Chondrocyte (in vitro differentiated cells): ENCODE measurements around the gene PACS1. TPM values are rescaled to one million over a fixed set of nuclear protein-coding genes. Genes with fewer than 3 reads are reported as not detected.

Experiments
- DNase-seq: peaks from one replicate; pipeline ENCODE4 v3.0.0; 2021; ENCODE audit warnings: mixed read lengths, low spot score
- H3K27ac Mint-ChIP-seq: one replicate; pipeline ENCODE4 v1.8.0; 2021; ENCODE audit warnings: mild to moderate bottlenecking, moderate library complexity, mixed read lengths; ENCODE audit not compliant: unreplicated experiment
- H3K27me3 Mint-ChIP-seq: 2 replicates; pipeline ENCODE4 v1.8.0; 2021; ENCODE audit warnings: low read depth, mixed read lengths
- H3K36me3 Mint-ChIP-seq: 2 replicates; pipeline ENCODE4 v1.8.0; 2021; ENCODE audit warnings: low read depth, mixed read lengths
- H3K4me1 Mint-ChIP-seq: 2 replicates; pipeline ENCODE4 v1.8.0; 2021; ENCODE audit warnings: low read depth, mild to moderate bottlenecking, mixed read lengths
- H3K4me3 Mint-ChIP-seq: one replicate; pipeline ENCODE4 v1.8.0; 2021; ENCODE audit warnings: mild to moderate bottlenecking, moderate library complexity, mixed read lengths; ENCODE audit not compliant: unreplicated experiment
- H3K9me3 Mint-ChIP-seq: 2 replicates; pipeline ENCODE4 v1.8.0; 2021; ENCODE audit warnings: low read depth, mixed read lengths
- CTCF ChIP-seq: fragments of 200-600 bp; sonication (generic); IDR thresholded peaks from 2 replicates; pipeline ENCODE4 v1.5.0; 2021; ENCODE audit warnings: antibody characterized with exemption, mild to moderate bottlenecking, moderate library complexity
- total RNA-seq: library from RNA; stranded (reverse); gene quantifications from 3 replicates; pipeline ENCODE4 v1.2.1, GENCODE V29; 2021

The PACS1 gene
- total RNA-seq, 1 donor from 2014 or later: 90.7 TPM

- Mint-ChIP-seq H3K27ac (peak within 1 kb of the TSS; percentile 99), H3K9me3 (no peaks in the 10 kb centered on the region), H3K4me1 (peaks cover 49% of the 10 kb centered on the region), H3K27me3 (no peaks in the 10 kb centered on the region), H3K4me3 (peak within 1 kb of the TSS; percentile 99), H3K36me3 (peaks cover 14% of the 10 kb centered on the region)
- no peak for TF ChIP-seq CTCF
- peak; percentile 99 for DNase-seq
Observed at GRCh38 chr11:66051766-66052663, 18.1 kb upstream of the PACS1 start, which contains the start of gene SF3B2. TSS of gene SF3B2 (plus strand) at chr11:66052364. CDS start at chr11:66052385, 21 bp downstream.

- Mint-ChIP-seq H3K4me1 (peaks cover 46% of the 10 kb centered on the region), H3K9me3 (no peaks in the 10 kb centered on the region), H3K27me3 (no peaks in the 10 kb centered on the region), H3K36me3 (peaks cover 17% of the 10 kb centered on the region), H3K27ac (peak overlapping the region; percentile 99), H3K4me3 (peak overlapping the region; percentile 99)
- DNase-seq: peak; percentile 21
- TF ChIP-seq CTCF: no peak
Observed at GRCh38 chr11:66052664-66052982, 17.4 kb upstream of the PACS1 start.

GRCh38 chr11:66055021-66055420, 15.1 kb upstream of the PACS1 start:
- no peaks in the 10 kb centered on the region for H3K9me3 Mint-ChIP-seq
- DNase-seq: peak; percentile 50
- peaks cover 31% of the 10 kb centered on the region for H3K4me1 Mint-ChIP-seq
- H3K4me3 Mint-ChIP-seq: no peak overlapping the region
- H3K27ac Mint-ChIP-seq: peak overlapping the region; percentile 57
- H3K27me3 Mint-ChIP-seq: no peaks in the 10 kb centered on the region
- peaks cover 30% of the 10 kb centered on the region for H3K36me3 Mint-ChIP-seq
- TF ChIP-seq CTCF: no peak

GRCh38 chr11:66056501-66056900, 13.6 kb upstream of the PACS1 start:
- H3K27ac Mint-ChIP-seq: no peak overlapping the region
- H3K4me3 Mint-ChIP-seq: no peak overlapping the region

More at GRCh38 chr11:66056501-66056900, 13.6 kb upstream of the PACS1 start:
- no peaks in the 10 kb centered on the region for H3K9me3 Mint-ChIP-seq
- no peaks in the 10 kb centered on the region for H3K27me3 Mint-ChIP-seq
- TF ChIP-seq CTCF: no peak
- H3K36me3 Mint-ChIP-seq: peaks cover 42% of the 10 kb centered on the region
- H3K4me1 Mint-ChIP-seq: peaks cover 21% of the 10 kb centered on the region
- DNase-seq: peak; percentile 47
